WTC11 (cell line): ENCODE data around the gene CDK16. TPM values are rescaled to one million over a fixed set of nuclear protein-coding genes. Genes with fewer than 3 reads are reported as not detected.

Experiments used
- ATAC-seq: fragments of 200-7000 bp; cut with Tn5 transposase; 2 replicates; pipeline ENCODE4 v1.10.0; 2021; ENCODE audit warnings: mild to moderate bottlenecking, moderate library complexity
- CTCF ChIA-PET: fragments of 300-600 bp; sonication (Branson Sonifier 250); formaldehyde crosslinking; loops from one replicate; lab custom pipeline; 2021; ENCODE audit warnings: antibody characterized with exemption; lab: Charles Lee
- POLR2A ChIA-PET: fragments of 350-600 bp; sonication (Branson Sonifier 250); formaldehyde crosslinking; loops from one replicate; lab custom pipeline; 2021; ENCODE audit warnings: antibody characterized with exemption; lab: Charles Lee
- DNase-seq: peaks from one replicate; pipeline ENCODE4 v3.0.0; 2021; ENCODE audit warnings: low spot score
- H3K27ac Mint-ChIP-seq: 2 replicates; pipeline ENCODE4 v1.8.0; 2021; ENCODE audit warnings: mixed read lengths
- H3K27me3 Mint-ChIP-seq: 2 replicates; pipeline ENCODE4 v1.8.0; 2021; ENCODE audit warnings: low read depth, mild to moderate bottlenecking, moderate library complexity, mixed read lengths
- H3K36me3 Mint-ChIP-seq: 2 replicates; pipeline ENCODE4 v1.8.0; 2021; ENCODE audit warnings: mixed read lengths
- H3K4me1 Mint-ChIP-seq: 2 replicates; pipeline ENCODE4 v1.8.0; 2022; ENCODE audit warnings: mixed read lengths
- H3K4me3 Mint-ChIP-seq: 2 replicates; pipeline ENCODE4 v1.8.0; 2021; ENCODE audit warnings: mild to moderate bottlenecking, moderate library complexity, mixed read lengths
- H3K9me3 Mint-ChIP-seq: 2 replicates; pipeline ENCODE4 v1.8.0; 2021; ENCODE audit warnings: mixed read lengths
- ATF1 ChIP-seq: sonication (generic); formaldehyde crosslinking; IDR thresholded peaks from 2 replicates; pipeline ENCODE4 v1.8.1; 2023; ENCODE audit warnings: mild to moderate bottlenecking, moderate library complexity, missing genetic modification reagents
- ATF2 ChIP-seq: sonication (generic); formaldehyde crosslinking; IDR thresholded peaks from 2 replicates; pipeline ENCODE4 v1.8.1; 2022; ENCODE audit warnings: low read depth, missing genetic modification reagents, borderline replicate concordance
- CBFB ChIP-seq: sonication (generic); formaldehyde crosslinking; IDR thresholded peaks from 2 replicates; pipeline ENCODE4 v1.8.1; 2022; ENCODE audit warnings: mild to moderate bottlenecking, low read depth, missing genetic modification reagents
- E2F4 ChIP-seq: sonication (generic); formaldehyde crosslinking; IDR thresholded peaks from 2 replicates; pipeline ENCODE4 v1.8.1; 2022; ENCODE audit warnings: low read depth, mild to moderate bottlenecking, moderate library complexity, missing genetic modification reagents, borderline replicate concordance
- FOXK1 ChIP-seq: sonication (generic); formaldehyde crosslinking; IDR thresholded peaks from 2 replicates; pipeline ENCODE4 v1.8.0; 2022; ENCODE audit warnings: mild to moderate bottlenecking, moderate library complexity, missing genetic modification reagents
- FOXP1 ChIP-seq: sonication (generic); formaldehyde crosslinking; IDR thresholded peaks from 2 replicates; pipeline ENCODE4 v1.8.0; 2022; ENCODE audit warnings: missing genetic modification reagents, mild to moderate bottlenecking, moderate library complexity, borderline replicate concordance
- GABPB1 ChIP-seq: sonication (generic); formaldehyde crosslinking; IDR thresholded peaks from 2 replicates; pipeline ENCODE4 v1.8.1; 2023; ENCODE audit warnings: mild to moderate bottlenecking, missing genetic modification reagents
- HMGXB4 ChIP-seq: sonication (generic); formaldehyde crosslinking; IDR thresholded peaks from 2 replicates; pipeline ENCODE4 v1.8.1; 2023; ENCODE audit warnings: mild to moderate bottlenecking, moderate library complexity, missing genetic modification reagents
- JUN ChIP-seq: sonication (generic); formaldehyde crosslinking; IDR thresholded peaks from 2 replicates; pipeline ENCODE4 v1.8.0; 2023; ENCODE audit warnings: mild to moderate bottlenecking, missing genetic modification reagents
- KAT7 ChIP-seq: sonication (generic); formaldehyde crosslinking; IDR thresholded peaks from 2 replicates; pipeline ENCODE4 v1.8.1; 2023; ENCODE audit warnings: missing genetic modification reagents, mild to moderate bottlenecking, borderline replicate concordance
- MAX ChIP-seq: sonication (generic); formaldehyde crosslinking; IDR thresholded peaks from 2 replicates; pipeline ENCODE4 v1.8.0; 2022; ENCODE audit warnings: mild to moderate bottlenecking, missing genetic modification reagents
- NFATC4 ChIP-seq: fragments of 250-450 bp; sonication (Bioruptor Pico); IDR thresholded peaks from 2 replicates; pipeline ENCODE4 v1.9.0; 2021; ENCODE audit warnings: mild to moderate bottlenecking
- NR1H2 ChIP-seq: sonication (generic); formaldehyde crosslinking; IDR thresholded peaks from 2 replicates; pipeline ENCODE4 v1.9.0; 2021; ENCODE audit warnings: mild to moderate bottlenecking, moderate library complexity, missing genetic modification reagents
- NR3C1 ChIP-seq: sonication (generic); formaldehyde crosslinking; conservative IDR thresholded peaks from 2 replicates; pipeline ENCODE4 v1.8.1; 2023; ENCODE audit warnings: low read depth, mild to moderate bottlenecking, missing genetic modification reagents
- OVOL2 ChIP-seq: fragments of 250-450 bp; sonication (Bioruptor Pico); IDR thresholded peaks from 2 replicates; pipeline ENCODE4 v1.9.0; 2021; ENCODE audit warnings: mild to moderate bottlenecking, borderline replicate concordance
- PREB ChIP-seq: sonication (generic); formaldehyde crosslinking; IDR thresholded peaks from 2 replicates; pipeline ENCODE4 v1.8.1; 2022; ENCODE audit warnings: mild to moderate bottlenecking, missing genetic modification reagents, moderate library complexity, borderline replicate concordance
- PRRX2 ChIP-seq: fragments of 250-450 bp; sonication (Bioruptor Pico); IDR thresholded peaks from 2 replicates; pipeline ENCODE4 v1.8.0; 2021; ENCODE audit warnings: mild to moderate bottlenecking
- SMAD3 ChIP-seq: sonication (generic); formaldehyde crosslinking; IDR thresholded peaks from 2 replicates; pipeline ENCODE4 v1.8.0; 2022; ENCODE audit warnings: missing genetic modification reagents, mild to moderate bottlenecking, borderline replicate concordance
- STAT6 ChIP-seq: sonication (generic); formaldehyde crosslinking; conservative IDR thresholded peaks from 2 replicates; pipeline ENCODE4 v1.8.1; 2023; ENCODE audit warnings: mild to moderate bottlenecking, low read depth, missing genetic modification reagents, moderate library complexity
- TCF7 ChIP-seq: sonication (generic); formaldehyde crosslinking; IDR thresholded peaks from 2 replicates; pipeline ENCODE4 v1.8.0; 2022; ENCODE audit warnings: mild to moderate bottlenecking, low read depth, missing genetic modification reagents, moderate library complexity
- USF2 ChIP-seq: sonication (generic); formaldehyde crosslinking; IDR thresholded peaks from 2 replicates; pipeline ENCODE4 v1.8.1; 2023; ENCODE audit warnings: mild to moderate bottlenecking, missing genetic modification reagents, moderate library complexity
- ZNF219 ChIP-seq: sonication (generic); formaldehyde crosslinking; IDR thresholded peaks from 2 replicates; pipeline ENCODE4 v1.8.0; 2023; ENCODE audit warnings: missing genetic modification reagents, mild to moderate bottlenecking, borderline replicate concordance
- ZNF396 ChIP-seq: fragments of 250-450 bp; sonication (Bioruptor Pico); IDR thresholded peaks from 2 replicates; pipeline ENCODE4 v1.8.0; 2021; ENCODE audit warnings: mild to moderate bottlenecking, moderate library complexity, borderline replicate concordance
- ZNF416 ChIP-seq: fragments of 250-450 bp; sonication (Bioruptor Pico); IDR thresholded peaks from 2 replicates; pipeline ENCODE4 v1.9.0; 2021; ENCODE audit warnings: mild to moderate bottlenecking, inconsistent platforms
- ZNF512 ChIP-seq: sonication (generic); formaldehyde crosslinking; IDR thresholded peaks from 2 replicates; pipeline ENCODE4 v1.8.1; 2022; ENCODE audit warnings: missing genetic modification reagents, borderline replicate concordance
- total RNA-seq: library from RNA; stranded (reverse); gene quantifications from 3 replicates; pipeline ENCODE4 v1.2.3, GENCODE V29; 2021

The CDK16 gene
- total RNA-seq, 1 experiment from 2014 or later = 130 TPM

GRCh38 chrX:47221756-47222155, 3.3 kb downstream of the CDK16 start:
- POLR2A ChIA-PET = no interaction called here
- no peak overlapping the region for H3K27ac Mint-ChIP-seq
- peaks cover 37% of the 10 kb centered on the region for H3K36me3 Mint-ChIP-seq
- no peaks in the 10 kb centered on the region; the same call in 1 of the 2 replicates for H3K27me3 Mint-ChIP-seq
- no peak for ATAC-seq
- no peak overlapping the region for H3K4me3 Mint-ChIP-seq
- no peak for DNase-seq
- peaks cover 22% of the 10 kb centered on the region for H3K4me1 Mint-ChIP-seq
- CTCF ChIA-PET = no interaction called here
- TF ChIP-seq TCF7 (CRISPR knock-in tag) (no peak), PREB (CRISPR knock-in tag) (no peak), ZNF396 (CRISPR knock-in tag) (no peak), FOXK1 (CRISPR knock-in tag) (no peak), ZNF512 (CRISPR knock-in tag) (no peak), ATF1 (no peak), SMAD3 (CRISPR knock-in tag) (no peak), E2F4 (CRISPR knock-in tag) (no peak), CBFB (CRISPR knock-in tag) (no peak), ZNF416 (CRISPR knock-in tag) (no peak), MAX (CRISPR knock-in tag) (no peak), JUN (no peak), PRRX2 (CRISPR knock-in tag) (no peak), KAT7 (no peak)
- H3K9me3 Mint-ChIP-seq = no peaks in the 10 kb centered on the region

- H3K9me3 Mint-ChIP-seq = no peaks in the 10 kb centered on the region
- H3K4me3 Mint-ChIP-seq = no peak overlapping the region
- CTCF ChIA-PET = no interaction called here
- no peak for TF ChIP-seq HMGXB4 (CRISPR knock-in tag)
- no peak for TF ChIP-seq STAT6
- TF ChIP-seq ATF2 (CRISPR knock-in tag) = no peak
- no peak for TF ChIP-seq KAT7
- TF ChIP-seq USF2 = no peak
- TF ChIP-seq GABPB1 = no peak
- TF ChIP-seq NR1H2 (CRISPR knock-in tag) = no peak
- TF ChIP-seq FOXP1 = no peak
- TF ChIP-seq NR3C1 = no peak
- TF ChIP-seq ZNF219 (CRISPR knock-in tag) = no peak
- TF ChIP-seq OVOL2 (CRISPR knock-in tag) = no peak
- TF ChIP-seq NFATC4 (CRISPR knock-in tag) = no peak
- ATAC-seq = no peak
- H3K27ac Mint-ChIP-seq = no peak overlapping the region
- DNase-seq = no peak
- POLR2A ChIA-PET = no interaction called here
- peaks cover 17% of the 10 kb centered on the region for H3K4me1 Mint-ChIP-seq
- H3K27me3 Mint-ChIP-seq = no peaks in the 10 kb centered on the region; the same call in 1 of the 2 replicates
- peaks cover 43% of the 10 kb centered on the region for H3K36me3 Mint-ChIP-seq
Measured at GRCh38 chrX:47222751-47223350, 4.4 kb downstream of the CDK16 start.
